ENCODE data around the gene SRPK3.

DNA sequence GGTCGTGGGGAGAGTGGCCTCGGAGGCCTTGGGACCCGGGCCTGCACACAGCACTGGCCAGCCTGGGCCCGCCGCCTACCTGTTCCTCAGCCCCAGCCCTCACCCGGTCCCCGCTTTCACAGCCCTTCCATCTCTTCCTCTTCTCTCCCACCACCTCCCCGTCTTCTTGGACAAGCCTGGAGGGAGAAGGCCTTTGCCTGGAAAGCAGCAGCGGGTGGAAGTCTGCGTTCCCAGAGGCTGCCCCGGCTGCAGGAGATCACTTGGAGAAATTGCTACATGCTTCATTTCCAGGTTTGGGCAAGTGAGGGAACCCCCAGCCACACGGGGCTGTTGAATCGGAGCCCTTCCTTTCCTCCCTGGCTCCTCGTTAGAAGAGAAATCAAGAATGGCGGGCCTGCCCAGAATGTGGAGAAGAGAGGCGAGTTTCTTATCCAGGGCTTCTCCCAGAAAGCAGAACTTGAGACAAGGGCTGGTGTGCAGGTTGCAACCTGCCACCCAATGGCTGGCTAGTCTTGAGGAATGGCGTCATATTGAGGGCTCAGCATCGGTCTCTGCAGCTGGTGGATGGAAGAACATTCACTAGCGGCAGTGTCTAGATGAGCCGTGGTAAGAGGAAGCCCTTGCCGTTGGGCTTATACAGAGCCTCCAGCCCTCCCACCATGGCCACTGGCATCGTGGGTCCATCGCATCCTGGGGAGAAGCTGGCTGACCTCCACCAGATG is 50.7 kb downstream of the SRPK3 start:
- TF ChIP-seq, protein P1, sequence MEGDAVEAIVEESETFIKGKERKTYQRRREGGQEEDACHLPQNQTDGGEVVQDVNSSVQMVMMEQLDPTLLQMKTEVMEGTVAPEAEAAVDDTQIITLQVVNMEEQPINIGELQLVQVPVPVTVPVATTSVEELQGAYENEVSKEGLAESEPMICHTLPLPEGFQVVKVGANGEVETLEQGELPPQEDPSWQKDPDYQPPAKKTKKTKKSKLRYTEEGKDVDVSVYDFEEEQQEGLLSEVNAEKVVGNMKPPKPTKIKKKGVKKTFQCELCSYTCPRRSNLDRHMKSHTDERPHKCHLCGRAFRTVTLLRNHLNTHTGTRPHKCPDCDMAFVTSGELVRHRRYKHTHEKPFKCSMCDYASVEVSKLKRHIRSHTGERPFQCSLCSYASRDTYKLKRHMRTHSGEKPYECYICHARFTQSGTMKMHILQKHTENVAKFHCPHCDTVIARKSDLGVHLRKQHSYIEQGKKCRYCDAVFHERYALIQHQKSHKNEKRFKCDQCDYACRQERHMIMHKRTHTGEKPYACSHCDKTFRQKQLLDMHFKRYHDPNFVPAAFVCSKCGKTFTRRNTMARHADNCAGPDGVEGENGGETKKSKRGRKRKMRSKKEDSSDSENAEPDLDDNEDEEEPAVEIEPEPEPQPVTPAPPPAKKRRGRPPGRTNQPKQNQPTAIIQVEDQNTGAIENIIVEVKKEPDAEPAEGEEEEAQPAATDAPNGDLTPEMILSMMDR (IDR thresholded peaks at IDR 0.05; ENCODE audit: low read depth, low read length), result no peak
- TF ChIP-seq POLR2A (IDR thresholded peaks at IDR 0.05; ENCODE audit: extremely low read depth, insufficient read length) (no peak), MYC (IDR thresholded peaks at IDR 0.05; ENCODE audit: low read depth, low read length) (no peak)
- TF ChIP-seq, protein P2, sequence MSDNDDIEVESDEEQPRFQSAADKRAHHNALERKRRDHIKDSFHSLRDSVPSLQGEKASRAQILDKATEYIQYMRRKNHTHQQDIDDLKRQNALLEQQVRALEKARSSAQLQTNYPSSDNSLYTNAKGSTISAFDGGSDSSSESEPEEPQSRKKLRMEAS (IDR thresholded peaks at IDR 0.05; ENCODE audit: low read depth, low read length), result no peak
